ENCODE data around the gene CCDC194. TPM values are rescaled to one million over a fixed set of nuclear protein-coding genes. Genes with fewer than 3 reads are reported as not detected.

CCDC194 gene
- total RNA-seq, 4 donors from 2014 or later, result 0.93 to 1.7 TPM; not detected in 2

GRCh38 chr19:17353386-17353785, 40.6 kb downstream of the CCDC194 start:
- ATAC-seq (ENCODE audit: low FRiP score) (no peak), DNase-seq (ENCODE audit: low spot score) (no peak)
- TF ChIP-seq CTCF (IDR thresholded peaks at IDR 0.05), result no peak

GRCh38 chr19:17352608-17353280, 41.3 kb downstream of the CCDC194 start:
- ATAC-seq (ENCODE audit: low FRiP score), result no peak
- no peak for DNase-seq (ENCODE audit: low spot score)
- TF ChIP-seq CTCF (IDR thresholded peaks at IDR 0.05), result no peak

- no peak for TF ChIP-seq CTCF (IDR thresholded peaks at IDR 0.05)
- no peak for DNase-seq (ENCODE audit: low spot score)
- no peak for ATAC-seq (ENCODE audit: low FRiP score)
Observed at GRCh38 chr19:17351815-17352435, 42.1 kb downstream of the CCDC194 start.

GRCh38 chr19:17348700-17349099, 45.3 kb downstream of the CCDC194 start:
- DNase-seq (ENCODE audit: low spot score), result no peak
- TF ChIP-seq CTCF (IDR thresholded peaks at IDR 0.05), result no peak
- ATAC-seq (ENCODE audit: low FRiP score), result no peak

- no peak for TF ChIP-seq CTCF (IDR thresholded peaks at IDR 0.05)
- DNase-seq (ENCODE audit: low spot score), result no peak
- no peak for ATAC-seq (ENCODE audit: low FRiP score)
Observed at GRCh38 chr19:17347877-17348276, 46.1 kb downstream of the CCDC194 start.

- DNase-seq (ENCODE audit: low spot score) (no peak), ATAC-seq (ENCODE audit: low FRiP score) (peak; percentile 39)
- no peak for TF ChIP-seq CTCF (IDR thresholded peaks at IDR 0.05)
Observed at GRCh38 chr19:17347361-17347760, 46.6 kb downstream of the CCDC194 start.

GRCh38 chr19:17346109-17346671, 47.8 kb downstream of the CCDC194 start:
- peak; percentile 78 for DNase-seq (ENCODE audit: low spot score)
- TF ChIP-seq CTCF (IDR thresholded peaks at IDR 0.05), result peak in 2 of 3 donors; percentile 48 to 86
- ATAC-seq (ENCODE audit: low FRiP score), result peak; percentile 63

Measured in omental fat pad (tissue), 4 donors.